Breast epithelium (tissue), 3 donors: Measurements from ENCODE around the gene HIVEP3.

Experiments
- POLR2A ChIP-seq: fragments of 450-650 bp; IDR thresholded peaks from one replicate; pipeline ENCODE4 v1.6.1; 2016; ENCODE audit warnings: antibody characterized with exemption, mild to moderate bottlenecking, moderate library complexity
- TF ChIP-seq, protein P1 (sequence below), 3 donors: fragments of 450-650 bp; IDR thresholded peaks; one replicate each; pipeline ENCODE4 v1.5.1; 2016 to 2017; ENCODE audit warnings: antibody characterized with exemption in 3 of 3, mild to moderate bottlenecking in 3 of 3, moderate library complexity in 3 of 3

DNA sequence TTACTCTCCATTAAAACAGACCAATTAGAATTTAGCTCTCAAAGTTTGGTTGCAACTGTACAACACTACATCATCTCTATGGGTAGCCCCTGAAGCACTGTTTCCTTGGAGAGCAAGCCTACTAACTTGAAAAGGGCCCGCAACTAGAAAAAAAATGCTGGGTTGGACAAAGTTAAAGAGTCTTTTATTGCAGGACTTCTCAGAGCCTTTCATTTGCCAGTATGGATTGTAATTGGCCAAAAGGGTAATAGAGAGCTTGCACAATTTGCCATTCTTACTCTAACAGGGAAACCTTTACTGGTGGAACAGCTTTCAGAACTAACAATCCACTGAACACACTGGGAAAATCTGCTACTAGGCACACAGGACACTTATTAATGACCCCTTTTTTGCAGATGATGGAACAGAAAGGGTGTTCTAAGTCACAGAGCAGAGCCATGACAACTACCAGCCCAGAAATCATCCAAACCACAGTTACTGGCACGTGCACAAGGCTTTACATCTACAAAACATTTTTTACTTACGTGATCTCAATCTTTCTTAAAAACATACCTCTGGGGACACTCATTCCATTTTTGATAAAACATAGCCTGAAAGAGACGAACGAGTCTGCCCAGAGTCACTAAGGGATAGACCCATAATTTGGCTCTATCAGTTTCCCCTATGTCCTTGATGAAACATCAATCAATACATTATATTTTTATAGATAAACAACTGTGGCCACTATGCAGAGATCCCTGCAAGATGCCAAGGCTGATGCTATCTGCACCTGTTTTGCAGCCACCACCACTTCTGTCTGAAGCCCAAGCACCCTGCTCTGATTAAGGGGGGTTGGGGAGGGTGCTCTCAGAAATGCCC lies 257.9 kb downstream of the HIVEP3 start:
- TF ChIP-seq, protein P1, sequence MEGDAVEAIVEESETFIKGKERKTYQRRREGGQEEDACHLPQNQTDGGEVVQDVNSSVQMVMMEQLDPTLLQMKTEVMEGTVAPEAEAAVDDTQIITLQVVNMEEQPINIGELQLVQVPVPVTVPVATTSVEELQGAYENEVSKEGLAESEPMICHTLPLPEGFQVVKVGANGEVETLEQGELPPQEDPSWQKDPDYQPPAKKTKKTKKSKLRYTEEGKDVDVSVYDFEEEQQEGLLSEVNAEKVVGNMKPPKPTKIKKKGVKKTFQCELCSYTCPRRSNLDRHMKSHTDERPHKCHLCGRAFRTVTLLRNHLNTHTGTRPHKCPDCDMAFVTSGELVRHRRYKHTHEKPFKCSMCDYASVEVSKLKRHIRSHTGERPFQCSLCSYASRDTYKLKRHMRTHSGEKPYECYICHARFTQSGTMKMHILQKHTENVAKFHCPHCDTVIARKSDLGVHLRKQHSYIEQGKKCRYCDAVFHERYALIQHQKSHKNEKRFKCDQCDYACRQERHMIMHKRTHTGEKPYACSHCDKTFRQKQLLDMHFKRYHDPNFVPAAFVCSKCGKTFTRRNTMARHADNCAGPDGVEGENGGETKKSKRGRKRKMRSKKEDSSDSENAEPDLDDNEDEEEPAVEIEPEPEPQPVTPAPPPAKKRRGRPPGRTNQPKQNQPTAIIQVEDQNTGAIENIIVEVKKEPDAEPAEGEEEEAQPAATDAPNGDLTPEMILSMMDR (IDR thresholded peaks at IDR 0.05), result no peak
- TF ChIP-seq POLR2A, result no peak
